K562 (cell line): ENCODE data around the gene ETS2. TPM values are rescaled to one million over a fixed set of nuclear protein-coding genes. Genes with fewer than 3 reads are reported as not detected.

Source experiments
- BRD9 ChIP-seq: fragments of 450-650 bp; IDR thresholded peaks from 2 replicates; pipeline ENCODE4 v1.6.1; 2018; ENCODE audit warnings: low read depth; ENCODE audit not compliant: partially characterized antibody
- CBX1 ChIP-seq: sonication (generic); IDR thresholded peaks from 2 replicates; pipeline ENCODE4 v1.6.1; 2016; ENCODE audit warnings: antibody characterized with exemption, low read depth, mild to moderate bottlenecking
- CREB3L1 ChIP-seq: fragments of 450-650 bp; IDR thresholded peaks from 2 replicates; pipeline ENCODE4 v1.6.1; 2014; ENCODE audit warnings: low read depth, mild to moderate bottlenecking, moderate library complexity, borderline replicate concordance
- CREM ChIP-seq: IDR thresholded peaks from 2 replicates; pipeline ENCODE4 v1.6.1; 2014; ENCODE audit warnings: antibody characterized with exemption, low read depth
- EHMT2 ChIP-seq: fragments of 450-650 bp; IDR thresholded peaks from 2 replicates; pipeline ENCODE4 v1.6.1; 2018; ENCODE audit warnings: antibody characterized with exemption
- GATAD2A ChIP-seq: fragments of 450-650 bp; IDR thresholded peaks from 2 replicates; pipeline ENCODE4 v1.6.1; 2017
- HOXB6 ChIP-seq: fragments of 250-450 bp; sonication (Bioruptor Pico); IDR thresholded peaks from 2 replicates; pipeline ENCODE4 v1.5.1; 2022; ENCODE audit warnings: mild to moderate bottlenecking, borderline replicate concordance
- KDM4B ChIP-seq, 2 experiments: fragments of 450-650 bp in 1 of 2; sonication (generic) in 1 of 2; IDR thresholded peaks; 2 replicates each; pipeline ENCODE4 v1.6.1; 2016 to 2017; ENCODE audit warnings: borderline replicate concordance in 2 of 2, antibody characterized with exemption in 1 of 2, low read depth in 1 of 2, mild to moderate bottlenecking in 1 of 2
- KHSRP ChIP-seq: fragments of 450-650 bp; IDR thresholded peaks from 2 replicates; pipeline ENCODE4 v1.6.1; 2017
- NCOA1 ChIP-seq: fragments of 450-650 bp; IDR thresholded peaks from 2 replicates; pipeline ENCODE4 v1.6.1; 2016; ENCODE audit warnings: low read depth
- NR4A1 ChIP-seq, 2 experiments: fragments of 250-450 bp in 1 of 2; fragments of 450-650 bp in 1 of 2; sonication (Bioruptor Pico) in 1 of 2; IDR thresholded peaks; 2 replicates each; pipeline versions ENCODE4 v1.4.0 to v1.6.1; 2016 to 2020; ENCODE audit warnings: mild to moderate bottlenecking in 2 of 2, missing compliant biosample characterization in 1 of 2, missing genetic modification characterization in 1 of 2, moderate library complexity in 1 of 2
- RBM39 ChIP-seq: fragments of 200-400 bp; formaldehyde crosslinking; optimal IDR thresholded peaks from 2 replicates; pipeline ENCODE3; 2018; ENCODE audit warnings: low read depth, low read length
- RCOR1 ChIP-seq, 2 experiments: IDR thresholded peaks; 2 replicates each; pipeline ENCODE4 v1.6.1; 2012; ENCODE audit warnings: low read depth in 2 of 2, low read length in 2 of 2, borderline replicate concordance in 1 of 2, improper control_type of control experiment in 1 of 2
- RHOXF2B ChIP-seq: fragments of 250-450 bp; sonication (Bioruptor Pico); conservative IDR thresholded peaks from 2 replicates; pipeline ENCODE4 v1.5.1; 2021
- TOE1 ChIP-seq, 2 experiments: fragments of 450-650 bp in 1 of 2; sonication (generic) in 1 of 2; formaldehyde crosslinking in 1 of 2; IDR thresholded peaks; 2 replicates each; pipeline versions ENCODE4 v1.7.1 to v1.8.0; 2016 to 2022; ENCODE audit warnings: borderline replicate concordance in 2 of 2, mild to moderate bottlenecking in 2 of 2, antibody characterized with exemption in 1 of 2, inconsistent platforms in 1 of 2, low read depth in 1 of 2, missing genetic modification reagents in 1 of 2, moderate library complexity in 1 of 2
- TRIM28 ChIP-seq: fragments of 450-650 bp; IDR thresholded peaks from 2 replicates; pipeline ENCODE4 v1.6.1; 2017
- TSC22D4 ChIP-seq: fragments of 450-650 bp; IDR thresholded peaks from 2 replicates; pipeline ENCODE4 v1.6.1; 2016; ENCODE audit warnings: missing genetic modification characterization, missing biosample characterization, control low read depth
- XRCC3 ChIP-seq: fragments of 450-650 bp; IDR thresholded peaks from 2 replicates; pipeline ENCODE4 v1.6.1; 2017; ENCODE audit warnings: mild to moderate bottlenecking, moderate library complexity
- ZNF143 ChIP-seq: sonication (generic); formaldehyde crosslinking; IDR thresholded peaks from 2 replicates; pipeline ENCODE4 v1.9.0; 2022; ENCODE audit warnings: mild to moderate bottlenecking, missing genetic modification reagents
- ZNF24 ChIP-seq: fragments of 450-650 bp; IDR thresholded peaks from 2 replicates; pipeline ENCODE4 v1.6.1; 2016
- ZNF282 ChIP-seq: sonication (generic); formaldehyde crosslinking; IDR thresholded peaks from 2 replicates; pipeline ENCODE4 v1.8.1; 2023; ENCODE audit warnings: missing genetic modification reagents
- ZNF395 ChIP-seq: fragments of 200-800 bp; sonication (Bioruptor generic); IDR thresholded peaks from 2 replicates; pipeline ENCODE4 v1.6.1; 2017; ENCODE audit warnings: missing genetic modification characterization, missing compliant biosample characterization
- ZNF707 ChIP-seq: fragments of 250-450 bp; sonication (Bioruptor Pico); conservative IDR thresholded peaks from 2 replicates; pipeline ENCODE4 v1.8.0; 2022; ENCODE audit warnings: inconsistent platforms, mild to moderate bottlenecking, moderate library complexity
- ZSCAN29 ChIP-seq: fragments of 450-650 bp; IDR thresholded peaks from 2 replicates; pipeline ENCODE4 v1.6.1; 2017
- polyA plus RNA-seq, 8 experiments: library from polyadenylated mRNA; depleted of rRNA in 4 of 8; stranded (reverse) in 5 of 8; unstranded in 3 of 8; fragments of >200 nt; fragmentation: Nextera tagmentation in 2 of 8; fragmentation: Illumina TruSeq in 1 of 8; extraction: Ambion mirVana in 2 of 8; extraction: Trizol in 1 of 8; gene quantifications; 2 replicates each; pipeline versions ENCODE4 v1.2.1 to v1.2.3, GENCODE V29; 2011 to 2014; ENCODE audit warnings: inconsistent platforms in 1 of 8, missing spikeins in 1 of 8
- total RNA-seq, 7 experiments: library from RNA; depleted of rRNA in 6 of 7; stranded (reverse); fragments of >200 nt in 6 of 7; fragmentation: Illumina TruSeq in 2 of 7; extraction: Trizol in 2 of 7; gene quantifications; 2 replicates each; pipeline versions ENCODE4 v1.2.1 to v1.2.3, GENCODE V29; 2011 to 2021; ENCODE audit warnings: low replicate concordance in 1 of 7
- TF ChIP-seq, protein P1 (sequence below), 2 experiments: fragments of 450-650 bp in 1 of 2; sonication (generic) in 1 of 2; formaldehyde crosslinking in 1 of 2; IDR thresholded peaks in 1 of 2; conservative IDR thresholded peaks in 1 of 2; 2 replicates each; pipeline versions ENCODE4 v1.6.1 to v1.8.1; 2016 to 2023; ENCODE audit warnings: mild to moderate bottlenecking in 2 of 2, moderate library complexity in 2 of 2, inconsistent platforms in 1 of 2, missing genetic modification reagents in 1 of 2

ETS2 gene
- total and polyA plus RNA-seq, 9 of the 15 experiments (the other 6 are each of a cell fraction or from before 2014, with no cell fraction given), result 1.7 to 24.4 (median 12.2) TPM

GRCh38 chr21:38798481-38798882 lies 7.2 kb upstream of the ETS2 start (continued):
- TF ChIP-seq ZSCAN29 (no peak), CBX1 (no peak), NCOA1 (no peak), RBM39 (no peak), TRIM28 (no peak), CREM (0 out of 2 replicates have a peak, but pooled peaks have one; percentile 21), RHOXF2B (CRISPR knock-in tag) (no peak), ZNF395 (CRISPR knock-in tag) (peak; percentile 54; the same call in 1 of the 2 replicates), EHMT2 (peak; percentile 64; the same call in 1 of the 2 replicates), GATAD2A (peak; percentile 32; the same call in 1 of the 2 replicates), ZNF24 (no peak), ZNF143 (CRISPR knock-in tag) (no peak), CREB3L1 (no peak), ZNF707 (CRISPR knock-in tag) (no peak), HOXB6 (CRISPR knock-in tag) (no peak), TOE1 (IDR thresholded peaks at IDR 0.05; ENCODE audit: borderline replicate concordance) (no peak), TOE1 (CRISPR knock-in tag; IDR thresholded peaks at IDR 0.05; ENCODE audit: borderline replicate concordance, low read depth) (no peak), KDM4B (IDR thresholded peaks at IDR 0.05; ENCODE audit: borderline replicate concordance in 2 of 2, low read depth in 1 of 2) (no peak), ZNF282 (CRISPR knock-in tag) (no peak), RCOR1 (IDR thresholded peaks at IDR 0.05; ENCODE audit: borderline replicate concordance in 1 of 2, low read depth in 2 of 2, low read length in 2 of 2) (peak in 1 of 2 experiments; percentile 15; a peak in 1 of 4 replicates), NR4A1 (CRISPR knock-in tag; IDR thresholded peaks at IDR 0.05) (no peak), NR4A1 (tag; IDR thresholded peaks at IDR 0.05) (no peak), KHSRP (no peak), TSC22D4 (tag) (no peak), BRD9 (no peak), XRCC3 (no peak)
- TF ChIP-seq, protein P1, sequence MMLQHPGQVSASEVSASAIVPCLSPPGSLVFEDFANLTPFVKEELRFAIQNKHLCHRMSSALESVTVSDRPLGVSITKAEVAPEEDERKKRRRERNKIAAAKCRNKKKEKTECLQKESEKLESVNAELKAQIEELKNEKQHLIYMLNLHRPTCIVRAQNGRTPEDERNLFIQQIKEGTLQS (IDR thresholded peaks at IDR 0.05), result peak; percentile 56
- TF ChIP-seq, protein P1 (CRISPR knock-in tag; conservative IDR thresholded peaks at IDR 0.05), result no peak
